Activated T-helper 1 cell treated with Interleukin-2 at 50 U/mL for 16 hours (primary cell): Measurements from ENCODE around the gene TSPAN33.
"Not testable (repeated sequence)": the region's sequence is repeated elsewhere in the genome, so short reads cannot be mapped to it uniquely, and the experiment has no call there.

Source experiments
- DNase-seq: peaks from one replicate; pipeline ENCODE4 v3.0.0-alpha.2; 2020; ENCODE audit warnings: low read depth

Gene TSPAN33

DNA sequence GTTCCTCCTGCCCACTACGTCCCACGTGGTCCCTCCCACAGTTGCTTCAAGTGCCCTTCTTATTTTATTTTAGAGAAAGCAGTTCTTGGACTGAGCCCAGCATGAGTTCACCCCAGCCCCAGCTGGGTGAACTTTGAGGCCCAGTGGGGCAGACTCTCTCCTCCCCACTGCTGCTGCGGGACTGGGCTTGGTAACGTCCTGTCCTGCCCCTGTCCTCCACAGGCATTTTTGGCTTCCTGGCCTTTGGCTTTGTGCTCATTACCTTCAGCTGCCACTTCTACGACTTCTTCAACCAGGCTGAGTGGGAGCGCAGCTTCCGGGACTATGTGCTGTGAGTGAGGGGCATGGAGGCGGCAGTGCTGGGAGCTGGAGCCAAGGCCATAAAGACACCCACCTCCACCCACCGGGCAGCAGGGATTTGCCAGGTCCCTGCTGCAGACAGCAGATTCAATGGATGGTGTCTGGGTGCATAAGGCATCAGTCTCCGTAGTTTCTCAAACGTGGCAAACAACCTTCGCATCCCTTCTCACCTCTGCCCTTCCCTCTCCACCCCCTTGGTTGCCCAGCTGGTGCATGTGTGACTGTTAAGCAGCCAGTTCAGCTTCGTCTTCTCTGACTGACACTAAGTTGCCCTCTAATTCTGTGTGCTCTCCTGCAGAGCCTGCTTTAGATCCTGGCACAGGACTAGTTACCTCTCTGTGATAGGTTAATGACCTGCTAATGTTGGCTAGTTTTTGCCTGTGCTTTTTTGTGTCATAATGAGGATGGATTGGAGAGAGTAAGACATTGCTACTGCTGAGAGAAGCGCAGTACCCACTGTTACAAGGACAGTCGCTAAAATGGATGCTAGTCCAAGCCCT, 64.8 kb downstream of the TSPAN33 start:
- no peak for DNase-seq

GRCh38 chr7:129210256-129210988, 65.9 kb downstream of the TSPAN33 start:
- DNase-seq = peak; percentile 27

- DNase-seq = no peak
Observed at GRCh38 chr7:129210989-129211312, 66.4 kb downstream of the TSPAN33 start.

GRCh38 chr7:129212126-129212525, 67.6 kb downstream of the TSPAN33 start:
- no peak for DNase-seq

DNA sequence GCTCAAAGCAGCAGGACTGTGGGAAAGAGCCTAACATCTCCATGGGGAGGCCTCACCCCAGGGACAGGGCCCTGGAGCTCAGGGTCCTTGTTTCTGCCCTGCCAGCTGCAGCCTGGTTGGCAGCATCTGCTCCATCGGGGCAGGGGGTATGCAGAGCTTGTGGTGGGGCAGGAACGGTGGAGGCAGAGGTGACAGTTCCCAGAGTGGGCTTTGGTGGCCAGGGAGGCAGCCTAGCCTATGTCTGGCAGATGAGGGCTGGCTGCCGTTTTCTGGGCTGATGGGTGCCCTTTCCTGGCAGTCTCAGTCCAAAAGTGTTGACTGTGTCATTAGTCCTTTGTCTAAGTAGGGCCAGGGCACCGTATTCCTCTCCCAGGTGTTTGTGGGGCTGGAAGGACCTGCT, 68.1 kb downstream of the TSPAN33 start:
- DNase-seq = no peak

DNA sequence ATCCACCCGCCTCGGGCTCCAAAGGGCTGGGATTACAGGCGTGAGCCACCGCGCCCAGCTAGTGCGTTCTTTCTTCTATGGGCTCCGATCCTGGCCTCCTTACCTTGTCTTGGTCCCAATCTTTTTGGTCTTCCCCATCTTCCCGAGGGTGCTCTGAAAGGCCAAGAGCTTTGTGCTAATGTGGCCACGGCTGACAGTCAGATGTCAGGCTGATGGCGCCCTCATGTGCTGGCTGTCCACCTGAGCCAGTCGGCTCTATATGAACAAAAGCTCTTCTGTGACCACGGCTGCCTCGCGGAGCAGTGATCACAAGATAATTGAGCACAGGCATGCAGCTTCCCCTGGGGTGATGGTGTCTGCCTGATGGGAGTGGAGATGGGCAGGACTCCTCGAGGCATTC, 69.3 kb downstream of the TSPAN33 start:
- no peak for DNase-seq

DNA sequence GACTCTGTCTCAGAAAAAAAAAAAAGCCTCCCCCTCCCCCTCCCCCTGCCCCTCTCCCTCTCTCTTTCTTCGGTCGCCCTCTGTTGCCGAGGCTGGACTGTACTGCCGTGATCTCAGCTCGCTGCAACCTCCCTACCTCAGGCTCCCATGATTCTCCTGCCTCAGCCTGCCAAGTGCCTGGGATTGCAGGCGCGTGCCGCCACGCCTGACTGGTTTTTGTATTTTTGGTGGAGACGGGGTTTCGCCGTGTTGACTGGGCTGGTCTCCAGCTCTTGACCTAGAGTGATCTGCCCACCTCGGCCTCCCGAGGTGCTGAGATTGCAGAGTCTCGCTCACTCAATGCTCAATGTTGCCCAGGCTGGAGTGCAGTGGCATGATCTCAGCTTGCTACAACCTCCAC, 71.2 kb downstream of the TSPAN33 start:
- not testable (repeated sequence) for DNase-seq

GRCh38 chr7:129216101-129216715, 71.7 kb downstream of the TSPAN33 start:
- not testable (repeated sequence) for DNase-seq

GRCh38 chr7:129216821-129217416, 72.4 kb downstream of the TSPAN33 start:
- not testable (repeated sequence) for DNase-seq

DNA sequence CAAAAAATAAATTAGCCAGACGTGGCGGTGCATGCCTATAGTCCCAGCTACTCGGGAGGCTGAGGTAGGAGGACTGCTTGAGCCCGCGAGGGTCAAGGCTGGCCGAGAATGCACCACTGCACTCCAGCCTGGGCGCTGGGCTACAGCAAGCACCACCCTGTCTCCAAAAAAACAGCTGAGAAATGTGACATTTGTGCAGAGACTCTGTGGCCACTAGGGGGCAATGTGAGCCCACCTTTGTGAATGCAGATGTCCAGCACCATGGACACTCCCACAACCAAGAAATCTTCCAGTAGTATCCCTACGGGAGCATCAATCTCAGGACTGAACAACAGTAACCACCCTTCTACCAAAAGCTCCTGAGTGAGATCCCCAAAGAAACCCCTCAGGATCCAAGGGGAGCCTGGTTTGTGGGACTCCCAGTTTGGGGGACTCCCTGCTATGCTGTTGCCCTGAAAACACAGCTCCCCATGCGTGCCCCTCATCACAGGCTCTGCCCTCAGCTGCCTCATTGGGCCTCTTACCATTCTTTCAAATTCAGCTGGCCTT, 74.1 kb downstream of the TSPAN33 start:
- peak; percentile 57 for DNase-seq

DNA sequence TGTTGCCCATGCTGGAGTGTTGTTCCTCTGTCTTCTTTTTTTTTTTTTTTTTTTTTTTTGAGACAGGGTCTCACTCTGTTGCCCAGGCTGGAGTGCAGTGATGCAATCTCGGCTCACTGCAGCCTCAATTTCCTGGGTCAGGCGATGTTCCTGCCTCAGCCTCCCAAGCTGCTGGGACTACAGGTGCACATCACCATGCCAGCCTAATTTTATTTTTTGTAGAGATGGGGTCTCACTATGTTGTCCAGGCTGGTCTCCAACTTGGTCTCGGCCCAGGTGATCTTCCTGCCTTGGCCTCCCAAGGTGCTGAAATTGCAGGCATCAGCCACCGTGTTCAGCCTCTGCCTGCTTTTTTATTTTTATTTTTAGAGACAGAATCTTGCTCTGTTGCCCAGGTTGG, 74.7 kb downstream of the TSPAN33 start:
- DNase-seq = not testable (repeated sequence)
